GM12878 (cell line): ENCODE results near the gene FOXB1. TPM values are rescaled to one million over a fixed set of nuclear protein-coding genes. Genes with fewer than 3 reads are reported as not detected.

Source experiments
- ATAC-seq: fragments of 200-7000 bp; cut with Tn5 transposase; 3 replicates; pipeline ENCODE4 v1.9.1; 2020; ENCODE audit warnings: mild to moderate bottlenecking, moderate library complexity
- BruUV-seq: library from RNA; stranded (reverse); fragments of 400-500 nt; replicated peaks from 2 replicates; lab custom pipeline; 2021; lab: Mats Ljungman, UMichigan
- CTCF ChIA-PET: fragments of 300-600 bp; sonication (Branson Sonifier 250); formaldehyde crosslinking; extraction: SDS; loops from one replicate; lab custom pipeline; 2021; ENCODE audit warnings: inconsistent platforms; lab: Yijun Ruan, JAX
- POLR2A ChIA-PET: fragments of 350-600 bp; formaldehyde crosslinking; extraction: SDS; loops from one replicate; lab custom pipeline; 2021; ENCODE audit warnings: inconsistent platforms; lab: Charles Lee
- RAD21 ChIA-PET: fragments of 300-600 bp; sonication (Branson Sonifier 250); formaldehyde crosslinking; loops from one replicate; lab custom pipeline; 2023; ENCODE audit warnings: antibody characterized with exemption; ENCODE audit not compliant: unreplicated experiment; lab: Charles Lee
- SMC1A ChIA-PET: fragments of 300-600 bp; sonication (Branson Sonifier 250); formaldehyde crosslinking; loops from one replicate; lab custom pipeline; 2023; ENCODE audit not compliant: unreplicated experiment, uncharacterized antibody; lab: Charles Lee
- DNase-seq: peaks from one replicate; pipeline ENCODE4 v3.0.0-alpha.2; 2011; ENCODE audit warnings: low read depth, low spot score
- FAIRE-seq: peaks from 3 replicates; lab custom pipeline; 2011; peaks lifted over from hg19 to GRCh38; lab: Jason Lieb, UNC
- H2AFZ ChIP-seq: 2 replicates; pipeline ENCODE4 v1.6.0; 2011; ENCODE audit warnings: low read depth, low read length, control low read depth; ENCODE audit not compliant: control insufficient read depth
- H3K27ac ChIP-seq: 2 replicates; pipeline ENCODE4 v1.5.1; 2011; ENCODE audit warnings: control low read depth; ENCODE audit not compliant: control insufficient read depth, insufficient read depth
- H3K27me3 ChIP-seq, 2 experiments: replicated peaks in 1 of 2; 2 replicates each; pipeline versions ENCODE4 v1.6.0 to v1.6.1; 2011; ENCODE audit warnings: low read length in 1 of 2; ENCODE audit not compliant: control insufficient read depth in 2 of 2, insufficient read depth in 2 of 2
- H3K36me3 ChIP-seq, 2 experiments: 2 replicates each; pipeline ENCODE4 v1.5.1; 2011; ENCODE audit warnings: low read length in 1 of 2; ENCODE audit not compliant: control insufficient read depth in 2 of 2, insufficient read depth in 2 of 2
- H3K4me1 ChIP-seq: 2 replicates; pipeline ENCODE4 v1.6.1; 2011; ENCODE audit warnings: mild to moderate bottlenecking, low read length, moderate library complexity, mixed read lengths; ENCODE audit not compliant: control insufficient read depth, insufficient read depth
- H3K4me2 ChIP-seq: 2 replicates; pipeline ENCODE4 v1.6.0; 2011; ENCODE audit warnings: control low read depth; ENCODE audit not compliant: control insufficient read depth, insufficient read depth
- H3K4me3 ChIP-seq: fragments of 200-600 bp; sonication (generic); 2 replicates; pipeline ENCODE4 v1.5.1; 2016
- H3K79me2 ChIP-seq: 2 replicates; pipeline ENCODE4 v1.6.0; 2011; ENCODE audit warnings: low read length; ENCODE audit not compliant: control insufficient read depth, insufficient read depth
- H3K9ac ChIP-seq: 2 replicates; pipeline ENCODE4 v1.8.0; 2011; ENCODE audit warnings: low read length, control low read depth, mixed read lengths; ENCODE audit not compliant: control insufficient read depth, insufficient read depth
- H3K9me3 ChIP-seq: replicated peaks from 3 replicates; pipeline ENCODE4 v1.5.1; 2011; ENCODE audit warnings: mild to moderate bottlenecking, low read length; ENCODE audit not compliant: control insufficient read depth, insufficient read depth
- H4K20me1 ChIP-seq: 2 replicates; pipeline ENCODE4 v1.6.0; 2011; ENCODE audit not compliant: control insufficient read depth, insufficient read depth
- CTCF ChIP-seq, 3 experiments: IDR thresholded peaks in 2 of 3; conservative IDR thresholded peaks in 1 of 3; 2 replicates each; pipeline ENCODE4 v1.5.1; 2011; ENCODE audit warnings: low read depth in 3 of 3, low read length in 3 of 3, mild to moderate bottlenecking in 3 of 3, control low read depth in 2 of 3, moderate library complexity in 2 of 3, inconsistent platforms in 1 of 3, mixed read lengths in 1 of 3; ENCODE audit not compliant: control insufficient read depth in 2 of 3, insufficient read depth in 1 of 3; ENCODE audit errors: extremely low read depth in 1 of 3
- HSF1 ChIP-seq: fragments of 150-350 bp; IDR thresholded peaks from 2 replicates; pipeline ENCODE4 v1.6.1; 2014; ENCODE audit warnings: mild to moderate bottlenecking, low read depth, low read length
- RAD21 ChIP-seq: IDR thresholded peaks from 2 replicates; pipeline ENCODE4 v1.6.1; 2011; ENCODE audit warnings: mild to moderate bottlenecking, low read depth, low read length, moderate library complexity; ENCODE audit not compliant: insufficient read depth
- SMC3 ChIP-seq: IDR thresholded peaks from 2 replicates; pipeline ENCODE4 v1.6.1; 2011; ENCODE audit warnings: low read length, improper control_type of control experiment, borderline replicate concordance
- SUZ12 ChIP-seq: fragments of 200-600 bp; sonication (generic); IDR thresholded peaks from one replicate; pipeline ENCODE4 v1.6.1; 2018; ENCODE audit warnings: antibody characterized with exemption, mild to moderate bottlenecking; ENCODE audit not compliant: unreplicated experiment
- WGBS: methylation state at CpG from one replicate; pipeline ENCODE4 v1.1.6; 2016; ENCODE audit warnings: low lambda C conversion rate; ENCODE audit not compliant: insufficient replicate concordance, insufficient coverage; ENCODE audit errors: missing lambda C conversion rate; 5-methylcytosine and 5-hydroxymethylcytosine counted together
- in situ Hi-C: fragments of 300-500 bp; cut with MboI; formaldehyde crosslinking; loops from 9 replicates; pipeline ENCODE4 v1.14.3; 2018; ENCODE audit warnings: mixed read lengths
- intact Hi-C: fragments of 100-400 bp; cut with micrococcal nuclease; formaldehyde crosslinking; loops from one replicate; pipeline ENCODE4 v1.14.2; 2022; ENCODE audit not compliant: unreplicated experiment
- polyA plus RNA-seq, 11 experiments: library from polyadenylated mRNA; depleted of rRNA in 4 of 11; unstranded in 6 of 11; stranded (reverse) in 5 of 11; fragments of >200 nt; fragmentation: Nextera tagmentation in 4 of 11; fragmentation: Illumina TruSeq in 1 of 11; extraction: Ambion mirVana in 4 of 11; extraction: Trizol in 1 of 11; gene quantifications; 1 replicate in 1 of 11; 2 replicates in 10 of 11; pipeline versions ENCODE4 v1.2.1 to v1.2.3, GENCODE V29; 2011 to 2016; ENCODE audit warnings: inconsistent platforms in 2 of 11, missing spikeins in 2 of 11, low read depth in 1 of 11
- total RNA-seq, 4 experiments: library from RNA; depleted of rRNA in 3 of 4; stranded (reverse); fragments of >200 nt in 3 of 4; fragmentation: Illumina TruSeq in 1 of 4; extraction: Trizol in 1 of 4; gene quantifications; 2 replicates each; pipeline versions ENCODE4 v1.2.1 to v1.2.3, GENCODE V29; 2013 to 2021

FOXB1 gene
- total and polyA plus RNA-seq, 10 of the 15 experiments (the other 5 are each of a cell fraction or from before 2014, with no cell fraction given), result not detected

GRCh38 chr15:59997070-59997701 lies 6.9 kb upstream of the FOXB1 start:
- in situ Hi-C loops, result no loop called here
- H3K9ac ChIP-seq, result no peak overlapping the region
- no peaks in the 10 kb centered on the region for H3K36me3 ChIP-seq
- H4K20me1 ChIP-seq, result no peaks in the 10 kb centered on the region
- ChIA-PET POLR2A (no interaction called here), RAD21 (interaction anchor here (1.0 kb wide), 1 partner anchor 183 kb away, joined by 4 read pairs; no protein-coding TSS in a partner anchor), CTCF (interaction anchor here (0.8 to 0.9 kb wide), 3 partner anchors 11 to 183 kb away, joined by 3 to 4 read pairs (median 3); no protein-coding TSS in a partner anchor), SMC1A (interaction anchor here (1.1 kb wide), 1 partner anchor 182 kb away, joined by 3 read pairs; no protein-coding TSS in a partner anchor)
- BruUV-seq, result no TSS peak
- TF ChIP-seq HSF1 (no peak), CTCF (IDR thresholded peaks at IDR 0.05 in 2 of 3, conservative IDR thresholded peaks at IDR 0.05 in 1 of 3; ENCODE audit: control insufficient read depth in 2 of 3, extremely low read depth in 1 of 3, insufficient read depth in 1 of 3, low read depth in 3 of 3, low read length in 3 of 3) (peak in 2 of 3 experiments; percentile 30 to 45; a peak in 3 of 6 replicates), SUZ12 (peak; percentile 16), RAD21 (peak; percentile 34), SMC3 (peak; percentile 19; the same call in 1 of the 2 replicates)
- H3K79me2 ChIP-seq, result no peaks in the 10 kb centered on the region
- 11% methylated on average over 36 of the region's 36 CpGs for WGBS
- H3K4me2 ChIP-seq, result peak overlapping the region; percentile 79
- H2AFZ ChIP-seq, result peak overlapping the region; percentile 77
- FAIRE-seq (no peak), ATAC-seq (peak; percentile 90), DNase-seq (no peak)
- peak overlapping the region; percentile 41; the same call in 1 of the 2 replicates for H3K4me3 ChIP-seq
- H3K27ac ChIP-seq, result no peak overlapping the region
- no peaks in the 10 kb centered on the region for H3K4me1 ChIP-seq
- no peaks in the 10 kb centered on the region; the same call in 2 of the 3 replicates for H3K9me3 ChIP-seq
- H3K27me3 ChIP-seq, result peaks cover 18 to 52% of the 10 kb centered on the region in 2 experiments
- intact Hi-C loops, result no loop called here
